ENCODE measurements around the gene INTU. TPM values are rescaled to one million over a fixed set of nuclear protein-coding genes. Genes with fewer than 3 reads are reported as not detected.

Gene INTU
- total and polyA plus RNA-seq, 9 of the 15 experiments (the other 6 are each of a cell fraction or from before 2014, with no cell fraction given), result 1.5 to 8.9 (median 3.9) TPM

GRCh38 chr4:127610488-127610887 lies 22.3 kb upstream of the INTU start:
- no peak for ATAC-seq
- CTCF ChIA-PET (ENCODE audit: low intra/inter-chr PET ratio), result no interaction called here

DNA sequence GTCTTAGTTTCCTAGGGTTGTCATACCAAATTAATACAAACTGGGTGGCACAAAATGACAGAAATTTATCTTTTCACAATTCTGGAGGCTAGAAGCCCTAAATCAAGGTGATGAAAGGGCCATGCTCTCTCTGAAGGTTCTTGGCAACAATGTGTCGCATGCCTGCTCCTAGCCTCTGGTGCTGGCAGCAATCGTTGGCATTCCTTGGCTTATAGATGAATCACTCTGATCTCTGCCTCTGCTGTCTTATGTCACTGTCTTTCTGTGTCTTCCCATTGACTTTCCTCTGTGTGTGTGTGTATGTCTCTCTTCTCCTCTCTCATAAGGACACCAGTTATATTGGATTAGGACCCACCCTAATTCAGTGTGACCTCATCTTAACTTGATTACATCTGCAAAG lies 15.9 kb upstream of the INTU start:
- ATAC-seq (no peak), FAIRE-seq (no peak), DNase-seq (ENCODE audit: extremely low read depth in 1 of 4, low spot score in 3 of 4) (no peak)
- no peak overlapping the region for H3K27ac ChIP-seq (ENCODE audit: extremely low read depth, low read depth, low read length)
- intact Hi-C loops (cut with micrococcal nuclease) (no loop called here), in situ Hi-C loops (cut with MboI) (loop anchor here (5.0 kb wide), 1 partner anchor 105 kb away; no protein-coding TSS in a partner anchor)
- no peaks in the 10 kb centered on the region for H3K4me1 ChIP-seq (replicated peaks in 1 of 2; ENCODE audit: control insufficient read depth in 2 of 2, insufficient read depth in 2 of 2, low read length in 2 of 2)
- no peaks in the 10 kb centered on the region for H4K20me1 ChIP-seq (replicated peaks; ENCODE audit: control insufficient read depth, insufficient read depth, low read length)
- H3K4me3 ChIP-seq, result no peak overlapping the region
- no peaks in the 10 kb centered on the region for H3K79me2 ChIP-seq (ENCODE audit: control insufficient read depth, insufficient read depth, low read length)
- WGBS (ENCODE audit: insufficient coverage, low coverage, missing lambda C conversion rate), result 0% methylated on average over 2 of the region's 2 CpGs
- no peaks in the 10 kb centered on the region for H3K9me3 ChIP-seq (replicated peaks; ENCODE audit: control insufficient read depth, insufficient read depth, low read depth, low read length)
- peaks cover 12 to 16% of the 10 kb centered on the region in 2 experiments; a peak in 4 of 5 replicates for H3K27me3 ChIP-seq (ENCODE audit: control insufficient read depth in 2 of 2, insufficient read depth in 2 of 2, low read length in 2 of 2)
- H3K4me2 ChIP-seq (ENCODE audit: insufficient read depth, low read length), result no peak overlapping the region
- no peaks in the 10 kb centered on the region for H3K9me1 ChIP-seq (ENCODE audit: control insufficient read depth, insufficient read depth, low read length)
- no peaks in the 10 kb centered on the region for H3K36me3 ChIP-seq (ENCODE audit: control insufficient read depth, insufficient read depth, low read length)
- ChIA-PET POLR2A (no interaction called here), CTCF (ENCODE audit: low intra/inter-chr PET ratio) (no interaction called here)
- no peak overlapping the region for H2AFZ ChIP-seq (ENCODE audit: low read depth, low read length)
- H3K9ac ChIP-seq (ENCODE audit: insufficient read depth in 1 of 2, low read depth in 2 of 2, low read length in 2 of 2), result no peak overlapping the region
- BruUV-seq (replicated peaks), result no TSS peak
- TF ChIP-seq DIDO1 (tag; IDR thresholded peaks at IDR 0.05; ENCODE audit: low read depth) (no peak), ZNF449 (CRISPR knock-in tag; IDR thresholded peaks at IDR 0.05) (no peak), SREBF1 (IDR thresholded peaks at IDR 0.05; ENCODE audit: borderline replicate concordance, low read depth, low read length) (no peak), TBP (optimal IDR thresholded peaks at IDR 0.05; ENCODE audit: low read depth, low read length) (no peak), ZNF224 (CRISPR knock-in tag; IDR thresholded peaks at IDR 0.05) (no peak), NFATC3 (IDR thresholded peaks at IDR 0.05) (no peak), ZNF253 (CRISPR knock-in tag; conservative IDR thresholded peaks at IDR 0.05) (no peak), PRPF4 (IDR thresholded peaks at IDR 0.05; ENCODE audit: insufficient read depth, low read depth, low read length, poor library complexity, severe bottlenecking) (no peak), POLR3A (IDR thresholded peaks at IDR 0.05; ENCODE audit: borderline replicate concordance, extremely low read depth, insufficient read depth, insufficient read length) (no peak), ARID3B (CRISPR knock-in tag; IDR thresholded peaks at IDR 0.05; ENCODE audit: borderline replicate concordance) (no peak)

More at GRCh38 chr4:127610488-127610887, 22.3 kb upstream of the INTU start:
- Histone ChIP-seq H3K9me1 (ENCODE audit: control insufficient read depth, insufficient read depth, low read length) (no peaks in the 10 kb centered on the region), H3K4me2 (ENCODE audit: insufficient read depth, low read length) (no peak overlapping the region), H2AFZ (ENCODE audit: low read depth, low read length) (no peak overlapping the region), H3K4me1 (replicated peaks in 1 of 2; ENCODE audit: control insufficient read depth in 2 of 2, insufficient read depth in 2 of 2, low read length in 2 of 2) (no peaks in the 10 kb centered on the region), H4K20me1 (replicated peaks; ENCODE audit: control insufficient read depth, insufficient read depth, low read length) (no peaks in the 10 kb centered on the region), H3K27me3 (ENCODE audit: control insufficient read depth in 2 of 2, insufficient read depth in 2 of 2, low read length in 2 of 2) (peaks cover 15 to 16% of the 10 kb centered on the region in 2 experiments; a peak in 4 of 5 replicates), H3K36me3 (ENCODE audit: control insufficient read depth, insufficient read depth, low read length) (no peaks in the 10 kb centered on the region), H3K9ac (ENCODE audit: insufficient read depth in 1 of 2, low read depth in 2 of 2, low read length in 2 of 2) (no peak overlapping the region), H3K79me2 (ENCODE audit: control insufficient read depth, insufficient read depth, low read length) (no peaks in the 10 kb centered on the region), H3K9me3 (replicated peaks; ENCODE audit: control insufficient read depth, insufficient read depth, low read depth, low read length) (no peaks in the 10 kb centered on the region), H3K4me3 (no peak overlapping the region), H3K27ac (ENCODE audit: extremely low read depth, low read depth, low read length) (no peak overlapping the region)
- WGBS (ENCODE audit: insufficient coverage, low coverage, missing lambda C conversion rate), result 0% methylated on average over 3 of the region's 3 CpGs
- POLR2A ChIA-PET, result no interaction called here
- TF ChIP-seq ZNF511 (CRISPR knock-in tag; IDR thresholded peaks at IDR 0.05) (no peak), ZNF644 (tag; IDR thresholded peaks at IDR 0.05; ENCODE audit: low read depth) (no peak), RBFOX2 (IDR thresholded peaks at IDR 0.05; ENCODE audit: low read depth, low read length) (no peak), ATF1 (CRISPR knock-in tag; IDR thresholded peaks at IDR 0.05) (no peak), ATF1 (tag; IDR thresholded peaks at IDR 0.05) (no peak)
- DNase-seq (ENCODE audit: extremely low read depth in 1 of 4, low spot score in 3 of 4) (no peak), FAIRE-seq (no peak)
- no TSS peak for BruUV-seq (replicated peaks)
- in situ Hi-C loops (cut with MboI) (no loop called here), intact Hi-C loops (cut with micrococcal nuclease) (no loop called here)
